Stimulated activated memory B cell treated with anti-CD40 and anti-IgM and Interleukin-4, amounts not matched to agents 10 μg/mL and 1 μg/mL and 100 μg/mL, for 72 hours (primary cell): ENCODE measurements around the gene MPP7.
"Not testable (repeated sequence)": the region's sequence is repeated elsewhere in the genome, so short reads cannot be mapped to it uniquely, and the experiment has no call there.

Experiments
- ATAC-seq: fragments of 150-1000 bp; cut with Tn5 transposase; 2 replicates; pipeline ENCODE4 v1.10.0; 2021
- H3K27ac Mint-ChIP-seq: one replicate; pipeline ENCODE4 v1.8.0; 2022; ENCODE audit warnings: mild to moderate bottlenecking, mixed read lengths
- H3K27me3 Mint-ChIP-seq: one replicate; pipeline ENCODE4 v1.8.0; 2022; ENCODE audit warnings: mixed read lengths
- H3K36me3 Mint-ChIP-seq: one replicate; pipeline ENCODE4 v1.8.0; 2022; ENCODE audit warnings: mixed read lengths
- H3K4me1 Mint-ChIP-seq: one replicate; pipeline ENCODE4 v1.8.0; 2022; ENCODE audit warnings: mixed read lengths
- H3K4me3 Mint-ChIP-seq: one replicate; pipeline ENCODE4 v1.8.0; 2022; ENCODE audit warnings: mild to moderate bottlenecking, moderate library complexity, mixed read lengths
- H3K9me3 Mint-ChIP-seq: one replicate; pipeline ENCODE4 v1.8.0; 2022; ENCODE audit warnings: mixed read lengths

MPP7 gene

GRCh38 chr10:28302638-28303488 is at the start of gene MPP7:
Gene MPP7 (minus strand): TSS chr10:28303064. CDS start chr10:28238604, 64,460 bp downstream.
- no peaks in the 10 kb centered on the region for H3K36me3 Mint-ChIP-seq
- H3K4me3 Mint-ChIP-seq = peak within 1 kb of the TSS; percentile 97
- peaks cover 44% of the 10 kb centered on the region for H3K27me3 Mint-ChIP-seq
- peak; percentile 97 for ATAC-seq
- peak within 1 kb of the TSS; percentile 82 for H3K27ac Mint-ChIP-seq
- H3K4me1 Mint-ChIP-seq = peaks cover 31% of the 10 kb centered on the region
- no peaks in the 10 kb centered on the region for H3K9me3 Mint-ChIP-seq

GRCh38 chr10:28349892-28350291 is 47.0 kb upstream of the MPP7 start:
- Mint-ChIP-seq H3K27me3 (peaks cover 10% of the 10 kb centered on the region), H3K4me1 (no peaks in the 10 kb centered on the region), H3K36me3 (peaks cover 7% of the 10 kb centered on the region), H3K9me3 (peaks cover 6% of the 10 kb centered on the region), H3K27ac (no peak overlapping the region), H3K4me3 (no peak overlapping the region)
- no peak for ATAC-seq

- H3K9me3 Mint-ChIP-seq = peaks cover 9% of the 10 kb centered on the region
- H3K27me3 Mint-ChIP-seq = peaks cover 10% of the 10 kb centered on the region
- no peak overlapping the region for H3K4me3 Mint-ChIP-seq
- ATAC-seq = no peak
- peak overlapping the region; percentile 14 for H3K27ac Mint-ChIP-seq
- H3K36me3 Mint-ChIP-seq = peaks cover 7% of the 10 kb centered on the region
- H3K4me1 Mint-ChIP-seq = peaks cover 11% of the 10 kb centered on the region
These were observed 41.4 kb upstream of the MPP7 start for GRCh38 chr10:28343987-28344895.

- H3K4me3 Mint-ChIP-seq = no peak overlapping the region
- peaks cover 9% of the 10 kb centered on the region for H3K9me3 Mint-ChIP-seq
- peak overlapping the region; percentile 14 for H3K27ac Mint-ChIP-seq
- ATAC-seq = no peak
- H3K27me3 Mint-ChIP-seq = peaks cover 10% of the 10 kb centered on the region
- peaks cover 11% of the 10 kb centered on the region for H3K4me1 Mint-ChIP-seq
- peaks cover 7% of the 10 kb centered on the region for H3K36me3 Mint-ChIP-seq
These were observed 40.4 kb upstream of the MPP7 start for GRCh38 chr10:28343252-28343651.

GRCh38 chr10:28341679-28342078 is 38.8 kb upstream of the MPP7 start:
- H3K36me3 Mint-ChIP-seq, H3K27ac Mint-ChIP-seq, H3K4me3 Mint-ChIP-seq, ATAC-seq, H3K27me3 Mint-ChIP-seq, H3K9me3 Mint-ChIP-seq: not testable (repeated sequence)
- peaks cover 16% of the 10 kb centered on the region for H3K4me1 Mint-ChIP-seq

GRCh38 chr10:28332726-28333125 is 29.9 kb upstream of the MPP7 start:
- peak overlapping the region; percentile 98 for H3K27ac Mint-ChIP-seq
- no peak for ATAC-seq
- no peak overlapping the region for H3K4me3 Mint-ChIP-seq
- H3K27me3 Mint-ChIP-seq = no peaks in the 10 kb centered on the region
- H3K36me3 Mint-ChIP-seq = no peaks in the 10 kb centered on the region
- H3K9me3 Mint-ChIP-seq = no peaks in the 10 kb centered on the region
- peaks cover 47% of the 10 kb centered on the region for H3K4me1 Mint-ChIP-seq

GRCh38 chr10:28331841-28332240 is 29.0 kb upstream of the MPP7 start:
- Mint-ChIP-seq H3K4me3 (no peak overlapping the region), H3K4me1 (peaks cover 46% of the 10 kb centered on the region), H3K9me3 (no peaks in the 10 kb centered on the region), H3K36me3 (no peaks in the 10 kb centered on the region), H3K27me3 (no peaks in the 10 kb centered on the region), H3K27ac (no peak overlapping the region)
- ATAC-seq = no peak

- Mint-ChIP-seq H3K4me3 (no peak overlapping the region), H3K9me3 (no peaks in the 10 kb centered on the region), H3K27ac (no peak overlapping the region), H3K36me3 (no peaks in the 10 kb centered on the region), H3K4me1 (peaks cover 48% of the 10 kb centered on the region), H3K27me3 (no peaks in the 10 kb centered on the region)
- ATAC-seq = no peak
These were observed 28.2 kb upstream of the MPP7 start for GRCh38 chr10:28331066-28331465.

GRCh38 chr10:28328346-28328745 is 25.5 kb upstream of the MPP7 start:
- Mint-ChIP-seq H3K27me3 (no peaks in the 10 kb centered on the region), H3K4me3 (no peak overlapping the region), H3K36me3 (no peaks in the 10 kb centered on the region), H3K4me1 (peaks cover 30% of the 10 kb centered on the region), H3K27ac (no peak overlapping the region), H3K9me3 (no peaks in the 10 kb centered on the region)
- no peak for ATAC-seq

- no peaks in the 10 kb centered on the region for H3K9me3 Mint-ChIP-seq
- ATAC-seq = no peak
- H3K27ac Mint-ChIP-seq = no peak overlapping the region
- no peaks in the 10 kb centered on the region for H3K36me3 Mint-ChIP-seq
- no peaks in the 10 kb centered on the region for H3K27me3 Mint-ChIP-seq
- H3K4me3 Mint-ChIP-seq = no peak overlapping the region
- H3K4me1 Mint-ChIP-seq = peaks cover 23% of the 10 kb centered on the region
These were observed 24.6 kb upstream of the MPP7 start for GRCh38 chr10:28327491-28327880.

GRCh38 chr10:28326516-28327490 is 23.9 kb upstream of the MPP7 start:
- Mint-ChIP-seq H3K27ac (peak overlapping the region; percentile 54), H3K36me3 (no peaks in the 10 kb centered on the region), H3K4me1 (peaks cover 22% of the 10 kb centered on the region), H3K4me3 (no peak overlapping the region), H3K9me3 (no peaks in the 10 kb centered on the region), H3K27me3 (no peaks in the 10 kb centered on the region)
- ATAC-seq = no peak

- no peaks in the 10 kb centered on the region for H3K27me3 Mint-ChIP-seq
- H3K4me3 Mint-ChIP-seq = no peak overlapping the region
- H3K36me3 Mint-ChIP-seq = no peaks in the 10 kb centered on the region
- no peaks in the 10 kb centered on the region for H3K4me1 Mint-ChIP-seq
- no peak for ATAC-seq
- no peak overlapping the region for H3K27ac Mint-ChIP-seq
- H3K9me3 Mint-ChIP-seq = no peaks in the 10 kb centered on the region
These were observed 17.9 kb upstream of the MPP7 start for GRCh38 chr10:28320799-28321198.

- Mint-ChIP-seq H3K27ac (no peak overlapping the region), H3K9me3 (no peaks in the 10 kb centered on the region), H3K4me1 (no peaks in the 10 kb centered on the region), H3K4me3 (no peak overlapping the region), H3K27me3 (no peaks in the 10 kb centered on the region), H3K36me3 (no peaks in the 10 kb centered on the region)
- ATAC-seq = no peak
These were observed 17.2 kb upstream of the MPP7 start for GRCh38 chr10:28320090-28320489.

GRCh38 chr10:28319061-28319460 is 16.2 kb upstream of the MPP7 start:
- not testable (repeated sequence) for H3K36me3 Mint-ChIP-seq, H3K4me3 Mint-ChIP-seq, H3K9me3 Mint-ChIP-seq, ATAC-seq, H3K4me1 Mint-ChIP-seq, H3K27me3 Mint-ChIP-seq
- H3K27ac Mint-ChIP-seq = peak overlapping the region; percentile 5

- Mint-ChIP-seq H3K4me1 (no peaks in the 10 kb centered on the region), H3K36me3 (no peaks in the 10 kb centered on the region), H3K4me3 (no peak overlapping the region), H3K27ac (peak overlapping the region; percentile 5), H3K9me3 (no peaks in the 10 kb centered on the region), H3K27me3 (no peaks in the 10 kb centered on the region)
- no peak for ATAC-seq
These were observed 15.8 kb upstream of the MPP7 start for GRCh38 chr10:28318626-28319025.
